CD4-positive, alpha-beta memory T cell (primary cell): ENCODE measurements around the gene TRIM66. TPM values are rescaled to one million over a fixed set of nuclear protein-coding genes. Genes with fewer than 3 reads are reported as not detected.

Source experiments
- CTCF ChIA-PET: fragments of 350-600 bp; sonication (Branson Sonifier 250); formaldehyde crosslinking; loops from one replicate; lab custom pipeline; 2021; ENCODE audit warnings: inconsistent platforms; ENCODE audit not compliant: partially characterized antibody; lab: Charles Lee
- POLR2A ChIA-PET: fragments of 350-600 bp; sonication (Branson Sonifier 250); formaldehyde crosslinking; loops from one replicate; lab custom pipeline; 2021; ENCODE audit not compliant: partially characterized antibody; lab: Charles Lee
- DNase-seq, 5 donors: peaks; one replicate each; pipeline versions ENCODE4 v3.0.0 to v3.0.0-alpha.2; 2020 to 2022; ENCODE audit warnings: mixed read lengths in 1 of 5
- H3K27ac ChIP-seq: one replicate; pipeline ENCODE4 v1.7.0; 2013; ENCODE audit warnings: low read depth, low read length
- H3K27me3 ChIP-seq: 2 replicates; pipeline ENCODE4 v1.7.0; 2013; ENCODE audit warnings: mild to moderate bottlenecking, low read length, moderate library complexity; ENCODE audit not compliant: insufficient read depth
- H3K36me3 ChIP-seq: 2 replicates; pipeline ENCODE4 v1.7.0; 2013; ENCODE audit warnings: mild to moderate bottlenecking, low read length, moderate library complexity; ENCODE audit not compliant: insufficient read depth
- H3K4me1 ChIP-seq: 2 replicates; pipeline ENCODE4 v1.7.0; 2013; ENCODE audit warnings: mild to moderate bottlenecking, low read length, moderate library complexity; ENCODE audit not compliant: insufficient read depth
- H3K4me3 ChIP-seq, 2 donors: one replicate each; pipeline ENCODE4 v1.7.0; 2013; ENCODE audit warnings: low read length in 2 of 2, mild to moderate bottlenecking in 1 of 2
- H3K9me3 ChIP-seq, 2 donors: one replicate each; pipeline ENCODE4 v1.7.0; 2013; ENCODE audit warnings: low read length in 2 of 2, control low read depth in 1 of 2; ENCODE audit not compliant: control insufficient read depth in 1 of 2
- H3K27ac Mint-ChIP-seq, 7 donors: one replicate each; pipeline ENCODE4 v1.8.0; 2020 to 2021; ENCODE audit warnings: mixed read lengths in 7 of 7, mild to moderate bottlenecking in 6 of 7, inconsistent platforms in 3 of 7, moderate library complexity in 3 of 7
- H3K27me3 Mint-ChIP-seq, 2 donors: one replicate each; pipeline ENCODE4 v1.8.0; 2020 to 2021; ENCODE audit warnings: mixed read lengths in 2 of 2
- H3K36me3 Mint-ChIP-seq, 2 donors: one replicate each; pipeline ENCODE4 v1.8.0; 2020 to 2021; ENCODE audit warnings: mixed read lengths in 2 of 2, inconsistent platforms in 1 of 2, mild to moderate bottlenecking in 1 of 2
- H3K4me1 Mint-ChIP-seq, 4 donors: one replicate each; pipeline ENCODE4 v1.8.0; 2020 to 2021; ENCODE audit warnings: mixed read lengths in 4 of 4, mild to moderate bottlenecking in 1 of 4
- H3K4me3 Mint-ChIP-seq, 8 donors: one replicate each; pipeline ENCODE4 v1.8.0; 2020 to 2021; ENCODE audit warnings: mixed read lengths in 8 of 8, mild to moderate bottlenecking in 7 of 8, moderate library complexity in 6 of 8, inconsistent platforms in 3 of 8
- H3K9me3 Mint-ChIP-seq, 8 donors: one replicate each; pipeline ENCODE4 v1.8.0; 2020 to 2021; ENCODE audit warnings: mixed read lengths in 8 of 8, mild to moderate bottlenecking in 5 of 8, inconsistent platforms in 3 of 8, moderate library complexity in 1 of 8
- intact Hi-C: fragments of 100-400 bp; cut with micrococcal nuclease; formaldehyde crosslinking; loops from one replicate; pipeline ENCODE4 v1.15.1; 2023
- polyA plus RNA-seq, 2 donors: library from polyadenylated mRNA; unstranded; fragments of 300-500 nt; fragmentation: Illumina TruSeq; gene quantifications; one replicate each; pipeline ENCODE4 v1.2.3, GENCODE V29; 2021
- total RNA-seq, 2 experiments: library from RNA; stranded (reverse); gene quantifications; one replicate each; pipeline ENCODE4 v1.2.3, GENCODE V29; 2021

TRIM66 gene
- total and polyA plus RNA-seq, 4 experiments from 2014 or later, result 0.67 to 31.3 (median 25.0) TPM; not detected in 1

DNA sequence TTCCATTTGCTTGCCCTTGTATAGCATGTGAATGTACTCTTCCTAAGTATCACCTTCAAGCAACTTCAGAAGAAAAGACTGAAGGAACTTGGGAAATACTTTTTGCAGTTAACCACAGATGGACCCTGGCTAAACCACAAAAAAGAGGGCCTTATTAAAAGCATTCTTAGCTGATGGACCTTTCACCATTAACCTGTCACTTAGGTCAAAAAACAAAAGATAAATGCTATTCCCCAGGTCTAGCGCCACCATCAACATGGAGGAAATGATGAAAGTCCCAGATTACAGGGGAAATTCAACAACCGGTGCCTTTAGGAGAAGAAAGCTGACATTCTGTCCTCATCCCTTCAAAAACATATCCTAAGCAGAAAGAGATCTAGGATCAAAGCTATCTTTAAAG lies 117.9 kb downstream of the TRIM66 start:
- Mint-ChIP-seq H3K4me3 (no peak overlapping the region), H3K27ac (no peak overlapping the region)
- intact Hi-C loops, result no loop called here

More for the DNA sequence above, 117.9 kb downstream of the TRIM66 start:
- Mint-ChIP-seq H3K36me3 (no peaks in the 10 kb centered on the region), H3K27me3 (peaks cover 27 to 34% of the 10 kb centered on the region in 2 donors), H3K9me3 (peaks cover 0 to 14% (median 3%) of the 10 kb centered on the region in 8 donors), H3K4me1 (no peaks in the 10 kb centered on the region)
- no peak overlapping the region for H3K27ac ChIP-seq
- H3K9me3 ChIP-seq, result no peaks in the 10 kb centered on the region
- no peaks in the 10 kb centered on the region for H3K4me1 ChIP-seq
- H3K4me3 ChIP-seq, result no peak overlapping the region
- POLR2A ChIA-PET, result no interaction called here
- H3K36me3 ChIP-seq, result no peaks in the 10 kb centered on the region
- CTCF ChIA-PET, result no interaction called here
- H3K27me3 ChIP-seq, result no peaks in the 10 kb centered on the region
- no peak for DNase-seq

Other genes starting within 250 kb of the TRIM66 start
- gene STK33, start 88.4 kb downstream of the TRIM66 start, total RNA-seq, result not detected
- gene STK33, start 88.4 kb downstream of the TRIM66 start, polyA plus RNA-seq, result not detected
- gene RPL27A, start 127 bp upstream of the TRIM66 start, total RNA-seq, result 1,000 to 10,000 TPM; 1,456 to 1,504 TPM
- gene RPL27A, start 127 bp upstream of the TRIM66 start, polyA plus RNA-seq, result 1,000 to 10,000 TPM; 3,607 to 3,736 TPM
- 10 to 100 TPM; 13.3 to 14.5 TPM for gene AKIP1, start 228.5 kb upstream of the TRIM66 start, total RNA-seq
- 10 to 100 TPM; 16.5 to 20.2 TPM for gene AKIP1, start 228.5 kb upstream of the TRIM66 start, polyA plus RNA-seq